ENCODE measurements around the gene FUT8. TPM values are rescaled to one million over a fixed set of nuclear protein-coding genes. Genes with fewer than 3 reads are reported as not detected.

Gene FUT8
- total RNA-seq, 1 donor from 2014 or later = 56.6 TPM

DNA sequence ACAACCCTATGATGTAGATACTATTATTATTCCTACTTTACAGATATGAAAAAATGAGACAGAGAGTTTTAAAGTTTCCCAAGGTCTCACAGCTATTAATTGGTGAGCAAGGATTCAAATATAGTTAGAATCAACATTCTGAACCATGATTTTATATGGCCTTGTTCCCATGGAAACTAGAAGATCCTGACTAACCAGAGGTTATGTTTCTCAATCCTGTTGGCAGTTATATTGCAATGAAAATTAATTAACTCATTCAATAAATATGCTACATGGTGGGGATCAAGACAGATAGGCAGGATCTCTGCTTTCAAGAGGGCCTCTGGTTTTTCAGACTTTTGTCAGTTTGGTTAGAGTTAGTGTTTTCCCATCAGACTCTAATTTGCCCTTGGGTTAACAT is 9.3 kb upstream of the FUT8 start:
- Mint-ChIP-seq H3K9me3 (ENCODE audit: unreplicated experiment) (no peaks in the 10 kb centered on the region), H3K4me1 (ENCODE audit: low read depth, unreplicated experiment) (no peaks in the 10 kb centered on the region), H3K4me3 (ENCODE audit: unreplicated experiment) (no peak overlapping the region), H3K36me3 (ENCODE audit: unreplicated experiment) (no peaks in the 10 kb centered on the region), H3K27me3 (ENCODE audit: unreplicated experiment) (no peaks in the 10 kb centered on the region), H3K27ac (ENCODE audit: unreplicated experiment) (no peak overlapping the region)
- TF ChIP-seq CTCF (IDR thresholded peaks at IDR 0.05; ENCODE audit: partially characterized antibody, unreplicated experiment) = no peak
- DNase-seq = no peak

- H3K9me3 Mint-ChIP-seq (ENCODE audit: unreplicated experiment) = peaks cover 3% of the 10 kb centered on the region
- H3K4me1 Mint-ChIP-seq (ENCODE audit: low read depth, unreplicated experiment) = peaks cover 2% of the 10 kb centered on the region
- no peak overlapping the region for H3K4me3 Mint-ChIP-seq (ENCODE audit: unreplicated experiment)
- H3K27ac Mint-ChIP-seq (ENCODE audit: unreplicated experiment) = no peak overlapping the region
- no peaks in the 10 kb centered on the region for H3K36me3 Mint-ChIP-seq (ENCODE audit: unreplicated experiment)
- TF ChIP-seq CTCF (IDR thresholded peaks at IDR 0.05; ENCODE audit: partially characterized antibody, unreplicated experiment) = no peak
- H3K27me3 Mint-ChIP-seq (ENCODE audit: unreplicated experiment) = peaks cover 1% of the 10 kb centered on the region
- DNase-seq = no peak
These were observed 4.4 kb upstream of the FUT8 start for GRCh38 chr14:65408113-65408512.

GRCh38 chr14:65410640-65411039 is 1.9 kb upstream of the FUT8 start:
- Mint-ChIP-seq H3K36me3 (ENCODE audit: unreplicated experiment) (no peaks in the 10 kb centered on the region), H3K4me1 (ENCODE audit: low read depth, unreplicated experiment) (peaks cover 11% of the 10 kb centered on the region), H3K27me3 (ENCODE audit: unreplicated experiment) (peaks cover 4% of the 10 kb centered on the region), H3K4me3 (ENCODE audit: unreplicated experiment) (no peak overlapping the region), H3K9me3 (ENCODE audit: unreplicated experiment) (peaks cover 10% of the 10 kb centered on the region), H3K27ac (ENCODE audit: unreplicated experiment) (no peak overlapping the region)
- TF ChIP-seq CTCF (IDR thresholded peaks at IDR 0.05; ENCODE audit: partially characterized antibody, unreplicated experiment) = no peak
- DNase-seq = no peak

- peaks cover 14% of the 10 kb centered on the region for H3K4me1 Mint-ChIP-seq (ENCODE audit: low read depth, unreplicated experiment)
- H3K9me3 Mint-ChIP-seq (ENCODE audit: unreplicated experiment) = peaks cover 10% of the 10 kb centered on the region
- peak overlapping the region; percentile 95 for H3K4me3 Mint-ChIP-seq (ENCODE audit: unreplicated experiment)
- H3K36me3 Mint-ChIP-seq (ENCODE audit: unreplicated experiment) = no peaks in the 10 kb centered on the region
- DNase-seq = peak; percentile 87
- no peak for TF ChIP-seq CTCF (IDR thresholded peaks at IDR 0.05; ENCODE audit: partially characterized antibody, unreplicated experiment)
- peaks cover 4% of the 10 kb centered on the region for H3K27me3 Mint-ChIP-seq (ENCODE audit: unreplicated experiment)
- peak overlapping the region; percentile 83 for H3K27ac Mint-ChIP-seq (ENCODE audit: unreplicated experiment)
These were observed 886 bp upstream of the FUT8 start for GRCh38 chr14:65411656-65412031.

DNA sequence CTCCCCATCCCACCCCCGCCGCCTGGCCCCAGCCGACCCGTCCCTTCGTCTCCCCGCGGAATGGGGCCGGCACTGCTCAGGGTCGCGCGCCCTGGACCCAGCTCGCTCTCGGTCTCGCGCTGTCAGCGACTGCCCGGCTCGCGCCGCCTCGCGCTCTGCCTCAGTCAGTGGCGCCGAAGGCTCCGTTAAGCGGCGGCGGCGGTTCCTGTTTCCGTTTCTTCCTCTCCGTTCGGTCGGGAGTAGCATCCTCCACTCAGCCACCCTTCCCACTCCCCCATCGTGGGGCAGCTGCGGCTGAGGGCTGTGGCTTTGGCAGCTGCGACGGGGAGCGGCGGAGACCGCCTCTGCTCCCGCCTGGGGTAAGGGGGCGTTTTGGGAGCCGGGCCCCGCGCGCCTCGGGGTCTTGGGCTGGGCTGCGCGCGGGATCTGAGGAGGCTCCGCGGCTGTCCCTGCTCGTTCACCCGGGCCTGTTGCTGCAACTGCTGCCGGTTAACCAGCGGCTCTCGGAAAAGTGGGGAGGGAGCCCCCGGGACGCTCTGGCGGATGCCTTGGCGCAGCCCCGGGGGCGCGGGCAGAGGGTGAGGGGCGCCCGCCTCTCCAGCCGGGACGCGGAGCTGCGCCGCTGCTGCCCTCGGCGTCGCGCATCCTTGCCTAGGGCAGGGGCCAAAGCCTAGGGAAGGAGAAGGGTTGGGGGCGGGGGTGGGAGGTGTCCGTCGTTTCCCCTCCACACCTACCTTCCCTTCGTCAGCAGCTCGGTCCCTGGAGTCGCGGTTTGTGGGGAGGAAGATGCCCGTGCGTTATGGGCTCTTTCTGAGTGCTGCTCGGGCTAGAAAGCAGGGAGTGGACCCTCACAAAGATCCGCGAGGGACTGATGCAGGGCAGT is 567 bp downstream of the FUT8 start:
- peaks cover 14% of the 10 kb centered on the region for H3K4me1 Mint-ChIP-seq (ENCODE audit: low read depth, unreplicated experiment)
- peaks cover 10% of the 10 kb centered on the region for H3K9me3 Mint-ChIP-seq (ENCODE audit: unreplicated experiment)

More for the DNA sequence above, 567 bp downstream of the FUT8 start:
- TF ChIP-seq CTCF (IDR thresholded peaks at IDR 0.05; ENCODE audit: partially characterized antibody, unreplicated experiment) = no peak
- DNase-seq = peak; percentile 59
- H3K4me3 Mint-ChIP-seq (ENCODE audit: unreplicated experiment) = peak overlapping the region; percentile 95
- H3K27me3 Mint-ChIP-seq (ENCODE audit: unreplicated experiment) = peaks cover 4% of the 10 kb centered on the region
- H3K36me3 Mint-ChIP-seq (ENCODE audit: unreplicated experiment) = no peaks in the 10 kb centered on the region
- H3K27ac Mint-ChIP-seq (ENCODE audit: unreplicated experiment) = peak overlapping the region; percentile 90

Data from glutamatergic neuron (in vitro differentiated cells).